Esophagus squamous epithelium (tissue), 5 donors: ENCODE data around the gene NPRL2. TPM values are rescaled to one million over a fixed set of nuclear protein-coding genes. Genes with fewer than 3 reads are reported as not detected.

Source experiments
- DNase-seq: peaks from one replicate; lab custom pipeline; 2025; lab: John Stamatoyannopoulos, UW
- H3K27ac ChIP-seq, 4 donors: fragments of 200-600 bp; sonication (generic); one replicate each; pipeline ENCODE4 v1.5.1; 2016 to 2019; ENCODE audit warnings: mild to moderate bottlenecking in 1 of 4
- H3K27me3 ChIP-seq, 4 donors: fragments of 200-600 bp; sonication (generic); 1 replicate in 3 of 4; 2 replicates in 1 of 4; pipeline versions ENCODE4 v1.5.1 to v1.6.0; 2017 to 2021; ENCODE audit warnings: antibody characterized with exemption in 1 of 4
- H3K36me3 ChIP-seq, 3 donors: fragments of 200-600 bp; sonication (generic); one replicate each; pipeline ENCODE4 v1.5.1; 2016 to 2019
- H3K4me1 ChIP-seq, 3 donors: fragments of 200-600 bp; sonication (generic); one replicate each; pipeline ENCODE4 v1.5.1; 2017 to 2019
- H3K4me3 ChIP-seq, 4 donors: fragments of 200-600 bp; sonication (generic); 1 replicate in 3 of 4; 2 replicates in 1 of 4; pipeline ENCODE4 v1.5.1; 2016 to 2019; ENCODE audit warnings: mild to moderate bottlenecking in 2 of 4, moderate library complexity in 1 of 4
- H3K9me3 ChIP-seq, 3 donors: fragments of 200-600 bp; sonication (generic); one replicate each; pipeline ENCODE4 v1.5.1; 2016 to 2019
- POLR2A ChIP-seq, 4 donors: fragments of 450-650 bp; IDR thresholded peaks; one replicate each; pipeline ENCODE4 v1.6.1; 2017; ENCODE audit warnings: antibody characterized with exemption in 4 of 4, mild to moderate bottlenecking in 4 of 4, moderate library complexity in 3 of 4
- WGBS, 2 donors: methylation state at CpG; one replicate each; pipeline ENCODE4 v1.1.5; 2018; 5-methylcytosine and 5-hydroxymethylcytosine counted together
- intact Hi-C: fragments of 100-400 bp; cut with DNase I; formaldehyde crosslinking; loops from one replicate; pipeline ENCODE4 v1.15.0; 2022
- total RNA-seq, 4 donors: library from RNA; depleted of rRNA; stranded (reverse); fragments of >200 nt; gene quantifications; one replicate each; pipeline ENCODE4 v1.1.0, GENCODE V29; 2016
- TF ChIP-seq, protein P1 (sequence below), 6 experiments: fragments of 450-650 bp in 4 of 6; fragments of 200-600 bp in 2 of 6; sonication (generic) in 2 of 6; IDR thresholded peaks; one replicate each; pipeline ENCODE4 v1.5.1; 2016 to 2019; ENCODE audit warnings: antibody characterized with exemption in 6 of 6, mild to moderate bottlenecking in 4 of 6, moderate library complexity in 4 of 6
- donor health status: DM: yes; HTN: yes; CAD: no.

Gene NPRL2
- total RNA-seq, 4 donors from 2014 or later = 10.4 to 21.2 (median 16.1) TPM

DNA sequence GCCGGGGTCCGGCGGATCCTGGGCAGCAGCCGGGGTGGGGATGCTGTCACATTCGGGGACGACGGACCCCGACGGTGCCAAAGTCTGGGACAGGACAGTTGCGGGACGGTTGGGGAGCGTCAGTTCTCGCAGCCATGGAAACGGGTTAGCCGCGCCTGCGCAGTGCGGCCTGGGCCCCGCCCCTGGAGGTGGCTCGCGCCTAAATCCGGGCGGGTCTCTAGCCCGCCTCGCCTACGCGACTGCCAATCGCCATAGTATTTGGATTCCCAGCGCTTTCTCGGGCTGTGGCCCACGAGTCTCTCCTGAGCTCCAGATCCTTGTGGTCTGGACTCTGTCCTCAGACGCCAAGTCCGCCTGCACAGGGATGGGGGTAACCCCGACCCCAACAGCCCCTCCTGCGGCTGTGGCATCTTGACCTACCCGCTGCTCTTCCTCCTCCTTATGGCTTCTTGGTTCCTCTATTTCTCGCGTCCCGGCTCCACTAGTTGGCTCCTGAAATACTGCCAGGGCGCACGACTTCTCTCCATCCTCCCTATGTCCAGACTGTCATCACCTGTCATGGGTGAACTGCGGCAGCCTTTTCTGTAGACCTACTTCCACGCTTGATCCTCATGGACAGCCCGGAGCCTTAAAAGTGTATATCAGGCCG lies 4.9 kb downstream of the NPRL2 start, which contains the start of gene ZMYND10:
ZMYND10 (minus strand) TSS at position 147 of the 649 bp plus-strand sequence. CDS start 153 bp downstream, outside the sequence.
- DNase-seq = no peak
- TF ChIP-seq, protein P1, sequence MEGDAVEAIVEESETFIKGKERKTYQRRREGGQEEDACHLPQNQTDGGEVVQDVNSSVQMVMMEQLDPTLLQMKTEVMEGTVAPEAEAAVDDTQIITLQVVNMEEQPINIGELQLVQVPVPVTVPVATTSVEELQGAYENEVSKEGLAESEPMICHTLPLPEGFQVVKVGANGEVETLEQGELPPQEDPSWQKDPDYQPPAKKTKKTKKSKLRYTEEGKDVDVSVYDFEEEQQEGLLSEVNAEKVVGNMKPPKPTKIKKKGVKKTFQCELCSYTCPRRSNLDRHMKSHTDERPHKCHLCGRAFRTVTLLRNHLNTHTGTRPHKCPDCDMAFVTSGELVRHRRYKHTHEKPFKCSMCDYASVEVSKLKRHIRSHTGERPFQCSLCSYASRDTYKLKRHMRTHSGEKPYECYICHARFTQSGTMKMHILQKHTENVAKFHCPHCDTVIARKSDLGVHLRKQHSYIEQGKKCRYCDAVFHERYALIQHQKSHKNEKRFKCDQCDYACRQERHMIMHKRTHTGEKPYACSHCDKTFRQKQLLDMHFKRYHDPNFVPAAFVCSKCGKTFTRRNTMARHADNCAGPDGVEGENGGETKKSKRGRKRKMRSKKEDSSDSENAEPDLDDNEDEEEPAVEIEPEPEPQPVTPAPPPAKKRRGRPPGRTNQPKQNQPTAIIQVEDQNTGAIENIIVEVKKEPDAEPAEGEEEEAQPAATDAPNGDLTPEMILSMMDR (IDR thresholded peaks at IDR 0.05) = no peak
- no peak for TF ChIP-seq POLR2A (IDR thresholded peaks at IDR 0.05)
- H3K9me3 ChIP-seq = no peaks in the 10 kb centered on the region
- no peaks in the 10 kb centered on the region for H3K27me3 ChIP-seq
- peaks cover 0 to 21% (median 0%) of the 10 kb centered on the region in 3 donors for H3K36me3 ChIP-seq
- peaks cover 26 to 81% (median 32%) of the 10 kb centered on the region in 3 donors for H3K4me1 ChIP-seq
- 20 to 26% methylated on average over 12 to 16 of the region's 45 CpGs for WGBS, 2 donors
- H3K27ac ChIP-seq = peak within 1 kb of the TSS in 3 of 4 donors; percentile 48 to 63 (median 55)
- intact Hi-C loops = no loop called here
- H3K4me3 ChIP-seq = peak within 1 kb of the TSS; percentile 18 to 60 (median 36)

DNA sequence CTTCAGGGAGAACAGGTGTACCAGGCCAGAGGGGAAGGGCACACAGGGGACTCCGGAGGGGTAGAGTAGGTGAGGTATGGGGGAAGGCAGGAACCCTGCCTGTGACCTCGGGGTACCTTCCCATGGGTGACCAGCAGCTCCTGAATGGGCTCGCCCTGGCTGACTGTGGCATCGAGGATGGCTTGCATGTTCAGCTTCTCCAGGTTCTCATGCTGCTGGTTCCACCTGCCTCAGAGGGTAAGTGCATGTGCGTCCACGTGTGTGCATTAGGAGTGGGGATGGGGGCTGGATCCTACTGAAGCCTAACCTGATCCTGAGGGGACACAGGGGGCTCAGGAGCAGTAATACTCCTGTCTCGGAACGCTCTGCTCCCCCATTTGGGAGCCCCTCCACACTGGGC lies 5.6 kb downstream of the NPRL2 start:
- Histone ChIP-seq H3K36me3 (peaks cover 0 to 21% (median 0%) of the 10 kb centered on the region in 3 donors), H3K9me3 (no peaks in the 10 kb centered on the region), H3K27ac (no peak overlapping the region), H3K4me1 (peaks cover 32 to 82% (median 33%) of the 10 kb centered on the region in 3 donors), H3K27me3 (no peaks in the 10 kb centered on the region), H3K4me3 (peak overlapping the region in 3 of 4 donors; percentile 30 to 60 (median 43))
- no peak for DNase-seq
- WGBS, 2 donors = 61 to 75% methylated on average over 4 to 6 of the region's 8 CpGs
- intact Hi-C loops = no loop called here
- TF ChIP-seq, protein P1 (IDR thresholded peaks at IDR 0.05) = no peak
- no peak for TF ChIP-seq POLR2A (IDR thresholded peaks at IDR 0.05)

DNA sequence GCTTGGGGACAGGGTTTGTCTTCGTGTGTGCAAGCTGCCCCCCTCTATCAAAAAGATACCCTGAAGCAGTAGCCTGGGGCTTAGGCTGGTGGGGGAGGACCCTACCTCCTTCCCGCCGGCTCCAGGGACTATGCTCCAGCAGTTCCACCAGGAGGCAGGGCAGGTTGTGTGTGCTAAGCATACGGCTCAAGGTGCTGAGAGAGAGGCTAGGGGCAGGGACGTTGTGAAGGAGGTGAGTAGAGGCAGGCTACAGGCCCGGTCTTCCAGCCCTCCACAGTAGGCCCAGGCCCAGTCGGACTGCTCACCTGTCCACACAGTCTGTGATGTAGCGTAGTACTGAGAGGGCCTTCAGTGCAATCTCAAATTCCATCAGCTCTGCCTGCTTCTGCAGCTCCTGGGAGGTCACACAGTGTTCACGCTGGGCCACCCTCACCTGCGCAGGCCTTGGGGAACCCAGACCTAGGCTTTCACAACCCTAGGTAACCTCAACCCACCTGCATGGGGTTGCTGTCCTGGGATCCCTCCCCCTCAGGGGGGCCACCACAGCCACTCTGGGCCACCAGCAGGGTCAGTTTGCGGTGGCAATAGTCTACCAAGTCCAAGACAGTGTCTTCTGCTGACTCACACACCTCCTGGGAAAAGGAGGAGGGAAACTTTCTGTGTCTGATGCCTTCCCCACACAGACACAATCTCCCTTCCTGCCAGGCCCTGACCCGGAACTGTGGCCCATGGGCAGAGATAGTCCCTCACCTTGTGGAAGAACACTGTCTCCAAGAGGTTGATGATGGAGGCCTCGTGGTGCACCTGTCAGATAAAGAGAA lies 7.6 kb downstream of the NPRL2 start:
- Histone ChIP-seq H3K36me3 (peaks cover 0 to 7% (median 0%) of the 10 kb centered on the region in 3 donors), H3K4me1 (peaks cover 40 to 82% (median 41%) of the 10 kb centered on the region in 3 donors), H3K27me3 (no peaks in the 10 kb centered on the region), H3K4me3 (no peak overlapping the region), H3K27ac (no peak overlapping the region), H3K9me3 (no peaks in the 10 kb centered on the region)
- 92 to 100% methylated on average over 1 to 3 of the region's 13 CpGs for WGBS, 2 donors
- DNase-seq = no peak
- intact Hi-C loops = no loop called here
- TF ChIP-seq, protein P1 (IDR thresholded peaks at IDR 0.05) = no peak
- TF ChIP-seq POLR2A (IDR thresholded peaks at IDR 0.05) = no peak

DNA sequence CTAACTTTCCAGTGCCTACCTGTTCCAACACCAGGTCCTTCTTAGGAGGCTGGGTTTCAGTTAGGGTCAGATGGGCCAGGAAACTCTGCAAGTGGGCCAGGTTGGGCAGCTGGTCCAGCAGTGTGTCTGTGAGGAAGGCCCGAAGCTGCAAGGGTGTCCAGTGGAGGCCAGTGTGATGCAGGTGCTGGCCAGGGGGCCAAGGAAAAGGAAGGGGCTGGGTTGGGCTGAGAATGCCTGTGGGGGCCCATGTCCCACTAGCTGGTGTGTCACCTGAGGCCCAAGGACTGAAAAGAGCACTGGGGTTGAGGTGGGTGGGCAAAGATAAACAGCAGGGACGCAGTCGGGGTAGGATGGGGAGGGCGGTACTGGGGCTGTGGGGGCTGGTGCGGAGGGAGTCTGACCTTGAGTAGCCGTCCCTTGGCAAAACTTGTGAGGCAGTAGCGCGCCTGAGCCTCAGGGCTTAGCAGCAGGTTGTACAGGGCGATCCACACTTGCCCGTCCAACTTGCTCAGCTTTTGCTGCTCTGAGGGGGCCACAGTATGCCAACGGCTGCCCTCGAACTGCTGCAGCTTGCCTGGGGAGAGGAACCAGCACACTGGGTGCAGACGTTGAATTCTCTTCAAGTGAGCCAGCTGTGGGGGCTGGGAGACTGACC lies 8.5 kb downstream of the NPRL2 start:
- intact Hi-C loops = no loop called here
- no peak for DNase-seq
- TF ChIP-seq, protein P1 (IDR thresholded peaks at IDR 0.05) = no peak
- TF ChIP-seq POLR2A (IDR thresholded peaks at IDR 0.05) = no peak
- no peaks in the 10 kb centered on the region for H3K9me3 ChIP-seq
- H3K27me3 ChIP-seq = no peaks in the 10 kb centered on the region
- H3K4me3 ChIP-seq = no peak overlapping the region
- WGBS, 2 donors = 88 to 89% methylated on average over 9 to 12 of the region's 13 CpGs
- H3K36me3 ChIP-seq = no peaks in the 10 kb centered on the region
- H3K27ac ChIP-seq = peak overlapping the region in 2 of 4 donors; percentile 94 to 96
- peaks cover 44 to 79% (median 44%) of the 10 kb centered on the region in 3 donors for H3K4me1 ChIP-seq
